HT-29 (cell line): ENCODE data around the gene FOLR3. TPM values are rescaled to one million over a fixed set of nuclear protein-coding genes. Genes with fewer than 3 reads are reported as not detected.
A peak's percentile ranks its signal among the peaks of the same experiment; 100 is the strongest.
"Not testable (repeated sequence)": the region's sequence is repeated elsewhere in the genome, so short reads cannot be mapped to it uniquely, and the experiment has no call there.

ENCODE experiments used
- DNase-seq: peaks from one replicate; pipeline ENCODE4 v3.0.0-alpha.2; 2015; ENCODE audit warnings: low spot score
- total RNA-seq: library from RNA; depleted of rRNA; stranded (reverse); fragments of >200 nt; shearing (Covaris generic); gene quantifications from 2 replicates; pipeline ENCODE4 v1.2.3, GENCODE V29; 2014; rRNA removed

FOLR3 gene
- total RNA-seq: not detected in 2 replicates

DNA sequence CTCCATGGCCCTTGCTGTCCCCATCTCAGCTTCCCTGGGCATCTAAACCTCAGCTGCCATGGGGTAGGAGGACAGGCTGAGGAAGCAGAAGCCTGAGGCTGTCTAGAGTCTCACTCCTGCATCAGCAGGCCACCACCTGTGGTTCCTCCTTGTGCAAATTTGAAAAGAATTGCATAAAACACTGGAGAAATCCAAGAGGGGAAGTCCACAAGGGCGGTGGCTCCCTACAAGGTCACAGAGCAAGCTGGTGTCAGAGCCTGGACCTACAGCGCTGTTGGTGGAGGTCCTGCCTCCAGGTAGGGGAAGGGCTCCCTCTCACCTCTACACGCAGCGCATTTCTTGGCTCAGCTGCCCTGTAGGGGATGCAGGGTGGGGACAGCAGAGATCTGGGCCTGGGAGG lies at the start of gene FOLR3:
Gene FOLR3, plus strand, starts transcription at position 253 of the 400 bp plus-strand sequence. CDS start 228 bp downstream, outside the sequence.
- not testable (repeated sequence) for DNase-seq

DNA sequence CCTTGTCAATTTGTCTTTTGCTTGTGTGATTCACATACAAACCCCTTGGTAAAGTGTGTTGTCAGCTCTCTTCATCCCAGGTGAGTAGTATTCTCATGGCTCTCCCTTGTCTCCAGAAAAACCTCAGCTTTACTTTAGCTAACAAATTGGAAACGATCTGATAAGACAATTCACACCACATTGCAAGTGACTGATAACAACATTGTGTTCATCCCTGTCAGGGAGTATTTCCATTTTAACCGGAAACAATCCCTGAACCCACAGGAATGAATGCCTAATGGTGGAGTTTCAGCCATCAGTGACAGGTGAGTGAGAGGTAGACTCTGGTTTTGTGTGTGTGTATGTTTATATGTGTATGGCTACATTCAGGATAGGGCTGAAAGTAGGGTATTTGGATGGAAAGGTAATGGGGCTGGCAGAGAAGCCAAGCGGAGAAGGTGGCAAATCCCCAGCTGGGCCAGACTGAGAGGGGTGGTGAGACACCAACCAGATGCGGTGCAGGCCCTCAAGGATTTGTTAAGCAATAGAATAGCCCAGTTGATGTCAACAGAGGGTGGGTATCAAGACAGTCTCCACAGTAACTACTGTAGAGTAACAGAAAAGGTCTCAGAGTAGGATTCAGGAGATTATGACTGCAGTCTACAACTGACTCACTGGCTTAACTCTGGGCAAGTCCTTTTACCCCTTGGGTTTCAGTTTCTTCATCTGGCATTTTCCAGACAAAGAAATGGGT lies 47.3 kb upstream of the FOLR3 start:
- DNase-seq: no peak

DNA sequence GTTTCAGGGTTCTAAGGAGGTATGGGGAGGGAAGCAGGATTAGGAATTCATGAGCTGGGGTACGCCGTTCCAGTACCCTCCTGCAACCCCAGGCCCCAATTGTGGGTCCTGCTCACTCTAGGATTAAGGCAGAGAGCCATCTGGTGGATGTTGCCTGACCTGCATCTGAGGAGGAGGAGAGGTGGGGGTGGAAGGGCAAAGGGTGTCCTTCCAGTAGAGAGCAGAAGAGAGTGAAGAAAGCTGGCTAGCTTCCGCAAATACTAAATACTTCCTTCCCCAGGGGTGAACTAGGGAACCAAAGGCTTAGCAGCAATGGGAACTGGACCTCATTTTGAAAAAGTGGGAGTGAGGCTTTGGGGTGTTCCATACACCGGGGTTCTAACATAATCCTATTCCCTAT lies 44.2 kb upstream of the FOLR3 start:
- peak; percentile 82 for DNase-seq

DNA sequence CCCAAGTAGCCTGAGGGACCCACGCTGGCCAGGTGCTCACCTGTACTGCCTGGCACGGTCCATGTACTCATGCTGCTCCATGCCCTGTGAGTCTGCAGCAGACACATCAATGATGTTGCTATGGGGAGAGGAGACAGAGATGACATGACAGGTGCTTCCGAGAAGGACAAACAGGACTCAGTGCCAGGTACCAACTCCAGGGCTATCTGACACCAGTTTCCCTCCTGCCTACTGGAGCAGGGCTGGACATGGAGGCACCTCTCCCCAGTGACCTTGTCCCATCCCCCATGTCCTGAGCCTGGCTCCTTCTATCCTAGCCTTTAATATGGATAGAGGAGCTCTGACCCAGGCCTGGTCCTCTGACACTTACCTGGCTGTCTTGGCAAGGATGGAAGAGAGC lies 36.8 kb upstream of the FOLR3 start:
- no peak for DNase-seq

DNA sequence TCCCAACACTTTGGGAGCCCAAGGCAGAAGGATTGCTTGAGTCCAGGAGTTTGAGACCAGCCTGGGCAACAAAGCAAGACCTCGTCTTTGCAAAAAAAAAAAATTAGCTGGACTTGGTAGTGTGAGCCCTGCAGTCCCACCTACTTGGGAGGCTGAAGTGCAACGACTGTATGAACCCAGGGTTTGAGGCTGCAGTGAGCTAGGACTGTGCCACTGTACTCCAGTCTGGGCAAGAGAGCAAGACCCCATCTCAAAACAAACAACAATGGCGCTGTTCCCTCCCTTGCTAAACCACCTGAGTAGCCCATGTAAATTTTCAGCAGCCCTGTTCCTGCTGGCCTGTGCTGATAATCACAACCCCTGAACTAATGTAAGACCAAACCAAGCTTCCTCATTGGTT lies 35.5 kb upstream of the FOLR3 start:
- DNase-seq: no peak

DNA sequence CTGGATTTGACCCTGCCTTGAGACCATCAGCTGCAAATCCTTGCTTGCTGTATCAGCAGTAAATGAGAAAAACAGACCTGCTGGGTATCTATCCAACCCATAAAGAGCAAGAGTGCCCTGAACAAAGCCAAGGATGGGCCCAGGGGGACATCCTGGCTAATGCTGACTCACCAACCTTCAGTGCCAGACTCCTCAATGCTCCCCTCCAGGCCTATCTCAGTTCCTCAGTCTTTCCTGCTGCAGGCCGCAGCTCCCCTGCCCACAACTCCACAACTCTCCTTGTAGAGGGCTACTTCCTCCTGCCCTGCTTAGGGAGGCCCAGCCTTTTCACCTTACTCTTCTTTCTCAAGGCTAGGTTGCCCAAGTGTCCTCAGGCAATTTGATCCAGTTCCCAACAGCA lies 35.1 kb upstream of the FOLR3 start:
- no peak for DNase-seq

DNA sequence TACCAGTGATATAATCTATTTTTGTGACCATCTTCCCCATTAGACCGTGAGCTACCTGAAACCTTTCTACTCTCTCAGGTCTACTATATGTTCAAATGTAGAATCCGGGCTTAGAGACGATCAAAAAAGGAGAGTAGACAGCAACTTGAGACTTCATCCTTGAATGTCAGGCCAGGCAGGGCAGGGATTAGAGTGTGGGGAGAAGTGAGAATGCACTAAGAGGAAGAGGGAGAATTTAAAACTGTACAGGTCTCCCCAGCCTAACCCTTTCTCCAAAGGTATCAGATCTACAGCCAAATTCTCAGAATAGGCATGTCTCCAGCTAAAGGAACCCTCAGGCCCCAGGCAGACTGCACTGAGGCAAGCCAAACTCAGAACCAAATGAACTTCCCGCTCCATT lies 33.4 kb upstream of the FOLR3 start:
- no peak for DNase-seq

DNA sequence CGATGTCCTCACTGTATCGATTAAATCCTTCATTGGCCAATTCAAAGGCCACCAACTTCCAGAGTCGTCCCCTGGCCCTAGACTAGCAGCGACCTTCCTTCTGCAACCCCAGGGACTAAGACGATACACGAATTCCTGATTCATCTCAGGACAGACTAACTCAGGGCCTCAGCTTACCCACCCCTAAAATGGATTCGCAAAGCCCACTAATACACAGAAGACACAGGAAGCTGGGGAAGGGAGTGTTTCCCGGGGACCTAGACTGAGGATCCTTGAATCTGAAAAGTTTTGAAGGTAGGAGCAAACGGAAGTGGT lies 32.9 kb upstream of the FOLR3 start:
- no peak for DNase-seq

DNA sequence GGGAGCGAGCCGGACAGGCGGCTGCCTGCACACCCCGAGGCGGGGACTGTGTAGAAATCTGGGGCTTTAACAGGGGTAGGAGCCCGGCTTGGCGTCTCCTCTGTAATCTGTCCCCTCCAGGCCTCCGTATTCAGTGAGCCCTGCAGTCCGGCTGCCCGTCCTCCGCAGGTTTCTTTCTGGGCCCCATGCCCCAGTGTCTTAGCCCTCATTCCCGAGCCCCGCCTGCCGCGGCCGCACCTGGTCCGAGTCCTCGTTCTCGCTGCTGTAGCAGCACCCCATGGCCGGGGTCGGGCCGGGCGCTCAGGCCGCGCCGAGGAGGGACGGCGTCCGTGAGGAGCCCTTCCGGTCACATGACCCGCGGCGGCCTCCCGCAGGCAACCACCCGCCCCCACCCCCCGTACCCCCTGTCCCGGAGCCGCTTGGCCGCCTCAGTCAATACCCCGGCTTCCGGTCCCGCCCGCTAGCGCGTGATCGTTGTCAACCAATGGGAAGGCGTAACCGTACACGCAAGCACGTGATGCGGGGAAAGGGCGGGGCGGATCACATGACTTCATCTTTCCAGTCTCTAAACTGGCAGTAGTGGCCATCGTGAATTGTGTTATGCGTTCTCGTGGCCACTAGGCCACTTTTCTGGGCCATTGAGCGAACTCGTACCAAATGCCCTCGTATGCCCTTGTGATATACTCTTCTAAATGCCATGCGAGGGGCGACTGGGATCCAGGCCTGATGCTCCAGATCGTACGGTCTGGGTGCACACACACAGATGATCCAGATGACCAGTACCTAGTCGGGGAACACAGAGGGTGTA lies 32.4 kb upstream of the FOLR3 start, which contains the start of gene LAMTOR1:
Gene LAMTOR1, minus strand, starts transcription at position 352 of the 808 bp plus-strand sequence. Its CDS starts 73 bp downstream, at position 279.
- DNase-seq: peak; percentile 99

DNA sequence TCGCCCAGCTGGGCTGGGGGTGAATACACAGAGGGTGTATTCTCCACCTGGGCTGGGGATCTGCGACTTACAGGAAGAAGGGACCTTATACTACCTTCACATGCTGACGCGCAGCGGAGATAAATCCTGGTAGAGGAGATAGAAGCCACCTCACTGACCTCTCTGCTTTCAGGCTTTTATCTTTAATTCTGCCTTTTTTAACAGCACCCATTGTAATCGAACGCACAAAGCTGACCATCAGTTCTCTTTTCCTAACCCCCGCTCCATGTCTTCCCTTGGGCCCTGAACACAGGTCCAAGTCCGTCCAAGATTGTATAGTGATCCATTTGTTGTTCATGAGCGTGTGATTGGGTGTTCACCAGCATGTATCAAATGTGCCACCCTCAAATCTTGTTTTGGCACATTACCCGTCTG lies 31.8 kb upstream of the FOLR3 start:
- no peak for DNase-seq

DNA sequence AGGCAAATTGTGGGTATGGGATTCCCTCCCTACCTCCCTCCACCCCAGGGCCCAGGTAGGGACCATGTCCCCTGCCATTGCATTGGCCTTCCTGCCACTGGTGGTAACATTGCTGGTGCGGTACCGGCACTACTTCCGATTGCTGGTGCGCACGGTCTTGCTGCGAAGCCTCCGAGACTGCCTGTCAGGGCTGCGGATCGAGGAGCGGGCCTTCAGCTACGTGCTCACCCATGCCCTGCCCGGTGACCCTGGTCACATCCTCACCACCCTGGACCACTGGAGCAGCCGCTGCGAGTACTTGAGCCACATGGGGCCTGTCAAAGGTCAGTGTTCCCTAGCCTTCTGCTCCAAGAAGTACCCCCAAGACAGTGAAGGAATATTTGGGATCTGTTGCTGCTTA lies 29.6 kb upstream of the FOLR3 start, which contains the start of gene TOMT:
Gene TOMT, plus strand, starts transcription at position 37 of the 400 bp plus-strand sequence. Its CDS starts 28 bp downstream, at position 65.
- no peak for DNase-seq

DNA sequence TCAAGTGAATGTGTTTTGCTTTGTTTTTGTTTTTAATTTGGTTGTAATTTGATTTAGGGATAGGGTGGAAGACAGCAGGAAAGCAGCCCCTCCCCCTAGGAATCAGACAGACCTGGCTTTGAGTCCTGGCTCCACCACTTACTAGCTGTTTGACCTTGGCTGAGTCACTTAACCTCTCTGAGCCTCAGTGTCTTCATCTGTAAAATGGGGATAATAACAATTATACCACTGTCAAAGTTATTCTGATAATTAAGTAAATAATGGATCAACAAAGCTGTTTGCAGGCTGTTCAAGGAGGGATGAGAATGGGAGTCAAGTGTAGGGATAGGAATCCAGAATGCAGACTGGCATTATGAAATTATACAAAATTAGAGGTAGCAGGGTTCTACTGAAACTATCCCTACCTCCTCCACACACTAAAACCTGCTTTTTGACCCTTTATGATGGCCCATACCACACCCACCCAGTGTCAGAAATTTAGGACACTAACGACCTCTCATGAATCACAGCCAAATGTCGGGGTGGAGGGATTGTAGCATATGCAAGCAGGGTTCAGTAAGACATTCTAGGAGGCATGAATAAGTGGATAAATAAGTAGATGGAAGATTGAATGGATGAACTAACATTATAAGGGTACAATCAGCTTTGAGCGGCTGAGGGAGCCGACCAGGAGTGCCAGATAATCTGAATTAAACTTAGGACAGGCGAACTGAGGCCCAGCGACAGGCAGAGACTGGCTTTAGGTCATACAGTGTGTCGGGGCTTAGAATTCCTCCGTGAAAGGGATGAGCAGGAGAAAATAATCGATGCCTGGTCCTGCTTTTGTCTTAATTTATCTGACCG lies 24.0 kb upstream of the FOLR3 start:
- no peak for DNase-seq

DNA sequence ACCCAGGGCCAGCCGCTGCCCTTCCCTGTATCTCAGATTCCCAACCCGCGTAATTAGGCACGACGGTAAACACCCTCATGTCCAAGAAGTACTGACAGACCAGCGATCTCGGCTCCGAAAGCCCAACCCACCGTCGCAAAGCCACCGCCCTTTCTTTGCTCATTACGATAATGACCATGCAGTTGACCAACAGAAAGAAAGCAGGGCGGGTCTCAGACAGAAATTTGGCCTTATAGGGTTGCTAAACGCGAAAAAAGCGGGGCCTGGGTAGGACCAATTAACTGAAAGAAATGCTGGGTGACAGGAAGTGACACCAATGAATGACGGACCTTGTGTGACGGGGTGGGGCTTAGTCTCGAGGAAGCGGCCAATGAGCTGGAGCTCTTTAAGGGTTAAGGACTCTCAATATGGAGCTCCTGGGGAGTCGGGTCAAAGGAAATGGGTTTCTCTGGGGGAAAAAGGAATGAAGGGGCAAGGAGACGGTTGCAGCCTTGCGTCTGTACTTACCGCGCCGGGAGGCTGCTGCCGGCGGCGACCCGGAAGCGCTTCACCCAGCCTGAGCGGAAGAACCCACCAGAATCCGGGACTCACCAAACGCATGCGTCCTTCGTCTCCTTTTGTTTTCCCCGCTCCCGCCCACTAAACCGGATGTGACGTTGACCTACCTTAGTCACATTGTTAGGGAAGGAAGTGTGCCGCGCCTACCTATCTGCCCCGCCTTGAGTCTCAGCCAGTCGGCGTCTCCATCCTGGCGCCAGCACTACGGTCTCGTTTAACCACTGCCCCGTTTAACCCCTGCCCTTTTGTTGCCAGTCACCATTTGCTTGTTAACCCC lies 23.2 kb upstream of the FOLR3 start, which contains the start of gene ANAPC15:
Gene ANAPC15, minus strand, starts transcription at position 553 of the 835 bp plus-strand sequence. CDS start 1,419 bp downstream, outside the sequence.
- DNase-seq: peak; percentile 100

DNA sequence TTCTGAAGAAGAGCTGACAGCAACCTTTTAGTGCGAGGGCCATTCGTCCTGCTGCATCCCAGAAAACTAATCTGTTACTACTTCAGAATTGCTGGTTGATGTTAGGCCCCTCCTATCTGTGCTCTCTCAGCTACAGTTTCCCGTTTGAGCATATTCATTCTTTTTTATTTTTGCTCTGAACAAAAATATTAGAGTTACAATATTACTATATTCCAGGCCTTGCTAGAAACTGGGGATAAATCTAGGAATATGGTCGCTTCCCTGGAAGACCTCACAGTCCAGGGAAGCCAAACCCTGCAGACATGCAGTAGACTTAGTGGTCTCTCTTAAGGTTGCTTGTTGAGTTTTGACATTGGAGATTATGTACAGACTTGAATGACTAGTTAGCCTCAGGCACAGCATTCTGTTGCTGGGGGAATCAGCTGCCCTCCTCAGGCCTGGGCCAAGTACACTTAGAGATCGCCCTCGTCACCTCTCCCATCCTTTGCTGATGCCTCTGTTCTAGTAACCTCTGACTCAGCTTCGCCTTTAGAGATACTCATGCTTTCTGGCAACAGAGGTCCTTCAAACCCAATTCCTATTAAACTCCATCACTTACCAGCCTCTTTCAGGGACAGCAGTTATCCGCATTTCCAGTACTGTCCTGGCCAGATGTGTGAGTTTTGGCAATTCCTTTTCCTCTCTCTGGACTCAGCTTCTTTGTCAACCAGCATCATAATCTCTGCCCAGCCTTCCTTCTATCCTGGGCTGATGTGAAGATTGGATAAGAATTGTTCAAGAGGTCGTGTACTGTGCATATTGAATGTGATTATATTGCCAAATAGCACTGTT lies 22.3 kb upstream of the FOLR3 start:
- no peak for DNase-seq

DNA sequence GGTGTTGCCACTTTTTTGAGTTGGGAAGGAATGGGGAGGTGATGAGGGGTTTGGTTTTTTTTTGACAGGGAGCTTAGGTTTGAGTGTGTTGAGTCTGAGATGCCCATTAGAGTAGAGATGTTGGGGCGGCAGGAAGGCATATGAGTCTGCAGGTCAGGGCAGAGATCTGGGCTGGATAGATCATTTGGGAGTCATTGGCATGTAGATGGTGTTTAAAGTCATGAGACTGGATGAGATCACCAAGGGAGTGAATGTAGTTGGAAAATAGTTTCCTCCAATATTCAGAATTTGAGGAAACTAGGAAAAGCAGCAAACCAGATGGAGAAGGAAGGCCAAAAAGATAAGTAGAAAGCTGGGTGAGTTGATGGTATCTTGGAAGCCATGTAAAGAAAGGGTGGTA lies 21.0 kb upstream of the FOLR3 start:
- no peak for DNase-seq

DNA sequence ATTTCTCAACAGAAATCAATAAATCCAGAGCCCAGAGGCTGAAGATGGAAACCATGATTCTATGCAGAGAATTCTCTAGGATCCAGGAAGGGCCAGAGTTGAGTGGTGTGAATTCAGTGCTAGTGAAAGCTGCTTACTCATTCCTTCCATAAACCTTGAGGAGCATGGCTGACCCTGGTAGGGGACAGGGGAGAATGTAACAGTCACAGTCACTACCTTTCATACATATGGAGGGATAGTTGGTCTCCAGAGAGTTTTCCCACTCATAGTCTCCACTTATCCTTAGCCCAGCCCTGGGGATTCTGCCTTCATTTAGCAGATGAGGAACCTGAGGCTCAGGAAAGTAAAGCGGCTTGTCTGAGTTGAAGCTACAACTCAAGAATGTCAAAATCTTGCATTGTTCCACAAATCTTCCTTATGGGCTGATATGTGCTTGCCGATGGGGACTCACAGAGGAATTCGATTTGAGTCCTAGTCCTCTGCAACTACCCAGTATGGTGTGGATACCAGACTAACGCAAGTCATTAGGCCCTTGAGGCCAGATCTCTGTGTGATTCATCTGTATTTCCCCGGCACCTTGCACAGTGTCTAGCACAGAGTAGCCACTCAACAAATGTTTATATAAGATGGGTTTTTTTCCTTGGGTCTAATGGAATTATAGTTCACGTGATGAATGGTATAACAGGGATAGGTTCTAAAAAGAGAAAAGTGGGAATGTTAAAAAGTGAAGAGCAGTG lies 19.3 kb upstream of the FOLR3 start:
- DNase-seq: no peak

DNA sequence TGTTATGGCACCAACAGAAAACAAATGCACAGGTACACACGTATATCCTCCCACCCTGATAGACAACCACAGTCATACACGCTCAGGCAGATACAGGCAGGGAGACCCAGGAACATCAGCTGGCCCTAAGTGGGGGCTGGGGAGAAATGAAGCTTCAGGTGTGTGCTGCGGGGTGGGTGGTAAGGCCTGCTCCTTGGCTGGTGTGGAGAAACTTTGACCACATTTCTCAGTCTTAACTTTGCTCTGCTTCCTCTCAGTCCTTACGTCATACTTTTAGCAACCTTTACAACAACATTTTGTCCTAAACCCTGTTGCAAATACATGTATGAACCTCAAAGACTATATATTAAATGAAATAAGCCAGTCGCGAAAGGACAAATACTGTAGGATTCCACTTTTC lies 16.3 kb upstream of the FOLR3 start:
- DNase-seq: no peak

DNA sequence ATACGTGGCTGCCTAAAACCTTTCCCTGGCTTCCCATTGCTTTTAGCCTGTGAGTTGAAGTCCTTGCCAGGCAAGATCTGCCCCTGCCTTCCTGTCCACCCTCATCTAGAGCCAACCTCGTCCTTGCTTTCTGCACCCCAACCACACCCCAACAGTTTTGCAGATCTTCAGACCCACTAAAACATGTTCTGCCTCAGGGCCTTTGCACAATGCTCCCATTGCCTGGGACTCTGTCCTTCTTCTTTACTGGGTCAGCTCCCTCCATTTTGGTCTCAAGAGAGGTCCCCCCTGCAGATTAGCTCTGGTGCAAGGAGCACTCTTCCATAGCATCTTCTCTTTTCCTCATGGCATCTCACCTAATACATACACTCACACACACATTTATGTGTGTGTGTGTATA lies 14.6 kb upstream of the FOLR3 start:
- no peak for DNase-seq

DNA sequence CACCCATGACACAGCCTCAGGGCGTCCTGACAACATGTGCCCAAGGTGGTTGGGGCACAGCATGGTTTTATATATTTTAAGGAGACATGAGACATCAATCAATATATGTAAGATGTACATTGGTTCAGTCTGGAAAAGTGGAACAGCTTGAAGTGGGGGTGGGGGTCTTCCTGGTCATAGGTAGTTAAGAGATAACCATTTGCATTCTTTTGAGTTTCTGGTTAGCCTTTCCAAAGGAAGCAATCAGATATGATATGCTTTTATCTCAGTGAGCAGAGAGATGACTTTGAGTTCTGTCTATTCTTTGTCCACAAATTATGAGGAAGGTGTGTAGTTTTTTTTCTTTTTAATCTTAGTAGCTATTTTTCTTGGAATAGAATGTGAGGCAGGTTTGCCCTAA lies 12.9 kb upstream of the FOLR3 start:
- no peak for DNase-seq
